Prostate gland (tissue), 2 donors: ENCODE measurements around the gene DAO. TPM values are rescaled to one million over a fixed set of nuclear protein-coding genes. Genes with fewer than 3 reads are reported as not detected.
"Not testable (repeated sequence)": the region's sequence is repeated elsewhere in the genome, so short reads cannot be mapped to it uniquely, and the experiment has no call there.

Experiments used
- DNase-seq: peaks from one replicate; pipeline ENCODE4 v3.0.0-alpha.2; 2019; ENCODE audit warnings: low spot score
- H3K27ac ChIP-seq, 2 donors: fragments of 200-600 bp; sonication (generic); 2 replicates each; pipeline ENCODE4 v1.5.1; 2017 to 2019
- H3K27me3 ChIP-seq: fragments of 200-600 bp; sonication (generic); replicated peaks from 2 replicates; pipeline ENCODE4 v1.5.1; 2019; ENCODE audit not compliant: insufficient read depth
- H3K36me3 ChIP-seq, 2 donors: fragments of 200-600 bp; sonication (generic); 1 replicate in 1 of 2; 2 replicates in 1 of 2; pipeline versions ENCODE4 v1.5.1 to v1.8.1; 2017 to 2019
- H3K4me1 ChIP-seq: fragments of 200-600 bp; sonication (generic); replicated peaks from 2 replicates; pipeline ENCODE4 v1.5.1; 2019
- H3K4me3 ChIP-seq, 2 donors: fragments of 200-600 bp; sonication (generic); 2 replicates each; pipeline ENCODE4 v1.5.1; 2017 to 2019
- H3K9me3 ChIP-seq: fragments of 200-600 bp; sonication (generic); 2 replicates; pipeline ENCODE4 v1.5.1; 2017
- CTCF ChIP-seq, 4 experiments: fragments of 200-600 bp in 2 of 4; fragments of 450-650 bp in 2 of 4; sonication (generic) in 2 of 4; IDR thresholded peaks; 1 replicate in 3 of 4; 2 replicates in 1 of 4; pipeline ENCODE4 v1.5.1; 2016 to 2019; ENCODE audit warnings: antibody characterized with exemption in 4 of 4, mild to moderate bottlenecking in 2 of 4, moderate library complexity in 2 of 4
- POLR2A ChIP-seq: fragments of 450-650 bp; IDR thresholded peaks from one replicate; pipeline ENCODE4 v1.6.1; 2016; ENCODE audit warnings: antibody characterized with exemption, mild to moderate bottlenecking
- POLR2AphosphoS5 ChIP-seq: sonication (generic); formaldehyde crosslinking; IDR thresholded peaks from one replicate; pipeline ENCODE4 v1.6.1; 2017; ENCODE audit warnings: antibody characterized with exemption
- WGBS: methylation state at CpG from one replicate; pipeline ENCODE4 v1.1.5; 2018; 5-methylcytosine and 5-hydroxymethylcytosine counted together
- intact Hi-C: fragments of 100-400 bp; cut with DNase I; formaldehyde crosslinking; loops from one replicate; pipeline ENCODE4 v1.14.2; 2022
- total RNA-seq, 2 donors: library from RNA; depleted of rRNA; stranded (reverse); fragments of >200 nt; gene quantifications; one replicate each; pipeline ENCODE4 v1.1.0, GENCODE V29; 2016

Gene DAO
- total RNA-seq, 2 donors from 2014 or later, result not detected

GRCh38 chr12:108838194-108839017 lies 41.5 kb upstream of the DAO start:
- Histone ChIP-seq H3K9me3 (no peaks in the 10 kb centered on the region), H3K4me3 (no peak overlapping the region), H3K27ac (peak overlapping the region; percentile 81), H3K4me1 (no peaks in the 10 kb centered on the region), H3K36me3 (no peaks in the 10 kb centered on the region), H3K27me3 (no peaks in the 10 kb centered on the region)
- TF ChIP-seq POLR2A, result peak; percentile 67
- TF ChIP-seq POLR2AphosphoS5, result peak; percentile 96
- peak in 1 of 4 experiments; percentile 19 for TF ChIP-seq CTCF (IDR thresholded peaks at IDR 0.05)
- intact Hi-C loops, result no loop called here
- peak; percentile 89 for DNase-seq
- WGBS, result 28% methylated on average over 14 of the region's 14 CpGs

DNA sequence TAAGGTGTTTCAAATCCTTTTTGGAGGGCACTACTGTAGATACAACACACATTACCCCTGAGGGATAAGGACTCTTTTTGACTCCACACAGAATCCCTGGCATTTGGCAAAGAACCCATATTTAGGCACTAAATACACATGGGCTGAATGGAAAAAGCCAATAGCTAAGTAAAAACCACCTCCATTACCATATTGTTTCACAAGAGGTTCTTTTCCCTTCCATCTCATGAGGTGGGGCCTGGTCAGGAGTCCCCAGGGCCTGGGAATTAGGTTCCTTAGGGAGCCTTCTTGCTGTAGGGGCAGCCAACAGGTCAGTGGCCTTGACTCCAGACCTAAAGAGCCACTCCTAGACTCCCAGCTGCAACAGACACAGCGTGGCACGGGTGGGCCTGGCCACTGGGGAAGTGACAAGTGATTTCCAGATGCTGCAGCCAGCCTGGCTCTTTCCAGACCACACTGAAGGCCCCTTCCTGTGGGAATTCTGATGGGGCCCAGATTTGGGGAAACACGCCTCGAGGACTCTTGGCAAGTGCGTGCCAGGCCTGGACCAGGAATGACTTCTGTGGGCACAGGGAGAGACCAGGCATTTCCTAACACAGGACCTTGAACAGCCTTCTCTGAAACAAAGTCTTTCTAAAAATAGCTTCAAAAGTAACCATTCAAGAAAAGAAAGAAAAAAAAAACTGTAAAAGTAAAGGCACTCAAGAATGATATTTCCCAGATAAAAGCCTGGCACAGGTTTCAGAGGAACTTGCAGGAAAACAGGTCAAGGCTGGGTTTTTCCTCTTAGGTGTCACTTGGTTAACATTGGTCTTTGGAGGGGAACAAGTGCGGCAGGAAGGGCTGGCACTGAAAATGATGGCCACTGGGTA lies 40.6 kb upstream of the DAO start:
- H3K27ac ChIP-seq, result peak overlapping the region; percentile 81
- no peaks in the 10 kb centered on the region for H3K4me1 ChIP-seq
- H3K4me3 ChIP-seq, result no peak overlapping the region
- intact Hi-C loops, result no loop called here
- no peaks in the 10 kb centered on the region for H3K36me3 ChIP-seq
- H3K27me3 ChIP-seq, result no peaks in the 10 kb centered on the region
- WGBS, result 26% methylated on average over 4 of the region's 6 CpGs
- peak; percentile 43 for DNase-seq
- TF ChIP-seq CTCF (IDR thresholded peaks at IDR 0.05) (no peak), POLR2AphosphoS5 (peak; percentile 30), POLR2A (no peak)
- H3K9me3 ChIP-seq, result no peaks in the 10 kb centered on the region

GRCh38 chr12:108839890-108840230 lies 40.0 kb upstream of the DAO start:
- DNase-seq, result no peak
- H3K9me3 ChIP-seq, result no peaks in the 10 kb centered on the region
- 69% methylated on average over 10 of the region's 10 CpGs for WGBS
- no peak overlapping the region for H3K4me3 ChIP-seq
- no peaks in the 10 kb centered on the region for H3K4me1 ChIP-seq
- intact Hi-C loops, result no loop called here
- no peaks in the 10 kb centered on the region for H3K36me3 ChIP-seq
- H3K27me3 ChIP-seq, result no peaks in the 10 kb centered on the region
- TF ChIP-seq POLR2AphosphoS5 (no peak), POLR2A (no peak), CTCF (IDR thresholded peaks at IDR 0.05) (no peak)
- peak overlapping the region; percentile 81 for H3K27ac ChIP-seq

DNA sequence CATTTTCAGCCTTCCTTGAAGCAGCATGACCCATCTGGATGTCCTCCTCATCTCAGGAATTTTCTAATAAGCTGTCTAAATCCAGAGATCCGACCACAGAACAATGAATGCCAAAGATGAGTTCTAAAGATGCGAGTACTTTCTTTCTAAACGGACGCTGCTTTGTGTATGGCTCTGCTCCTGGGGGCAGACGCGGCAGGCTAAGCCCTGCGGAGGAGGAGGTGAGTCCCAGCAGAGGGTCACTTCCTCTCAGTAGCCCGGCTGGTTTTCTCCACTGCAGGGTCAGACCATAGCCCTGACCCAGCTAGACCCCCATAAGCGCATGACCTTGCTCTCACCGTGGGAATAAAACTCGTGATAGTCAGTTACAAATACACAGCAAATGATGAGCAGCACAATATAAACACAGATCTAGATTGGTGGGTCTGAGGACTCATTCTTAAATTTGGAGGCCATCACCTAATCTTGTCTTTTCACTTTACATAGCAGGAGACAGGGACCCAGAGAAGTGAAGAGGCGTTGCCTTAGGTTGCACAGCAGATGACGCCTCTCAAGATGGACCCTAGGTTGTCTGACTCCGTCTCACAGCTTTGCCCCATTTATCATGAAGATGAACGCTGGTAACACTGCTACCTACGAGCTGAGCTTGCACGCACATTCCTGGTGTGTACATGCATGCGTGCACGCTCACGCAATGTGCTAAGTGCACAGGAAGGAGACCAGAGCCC lies 39.1 kb upstream of the DAO start:
- intact Hi-C loops, result no loop called here
- Histone ChIP-seq H3K27ac (peak overlapping the region; percentile 81), H3K27me3 (no peaks in the 10 kb centered on the region), H3K9me3 (no peaks in the 10 kb centered on the region), H3K4me1 (no peaks in the 10 kb centered on the region), H3K36me3 (no peaks in the 10 kb centered on the region), H3K4me3 (no peak overlapping the region)
- no peak for DNase-seq
- WGBS, result 77% methylated on average over 20 of the region's 20 CpGs
- TF ChIP-seq POLR2AphosphoS5, result no peak

DNA sequence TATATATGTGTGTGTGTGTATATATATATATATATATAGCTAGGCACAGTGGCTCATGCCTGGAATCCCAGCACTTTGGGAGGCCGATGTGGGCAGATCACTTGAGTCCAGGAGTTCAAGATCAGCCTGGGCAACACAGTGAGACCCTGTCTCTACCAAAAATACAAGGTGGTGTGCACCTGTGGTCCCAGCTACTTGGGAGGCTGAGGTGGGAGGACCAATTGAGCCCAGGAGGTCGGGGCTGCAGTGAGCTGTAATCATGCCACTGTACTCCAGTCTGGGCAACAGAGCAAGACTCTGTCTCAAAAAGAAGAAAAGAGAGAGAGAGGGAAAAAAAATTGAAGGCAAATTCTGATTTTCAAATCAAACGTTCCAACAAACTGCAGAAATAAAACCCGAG lies 38.1 kb upstream of the DAO start:
- WGBS, result 71% methylated on average over 4 of the region's 4 CpGs
- H3K4me3 ChIP-seq, intact Hi-C loops, H3K4me1 ChIP-seq, H3K36me3 ChIP-seq, H3K27me3 ChIP-seq, DNase-seq, H3K9me3 ChIP-seq: not testable (repeated sequence)
- peak overlapping the region in 1 of 2 donors; percentile 46 for H3K27ac ChIP-seq
